Osteoblast (primary cell): Measurements from ENCODE around the gene DTX2. TPM values are rescaled to one million over a fixed set of nuclear protein-coding genes. Genes with fewer than 3 reads are reported as not detected.
"Not testable (repeated sequence)": the region's sequence is repeated elsewhere in the genome, so short reads cannot be mapped to it uniquely, and the experiment has no call there.

Experiments
- DNase-seq: peaks from one replicate; pipeline ENCODE4 v3.0.0; 2011; ENCODE audit warnings: low spot score, mixed read lengths; ENCODE audit not compliant: insufficient read length; ENCODE audit errors: missing footprints
- H2AFZ ChIP-seq: 2 replicates; pipeline ENCODE4 v1.6.0; 2011; ENCODE audit warnings: mild to moderate bottlenecking, low read length
- H3K27ac ChIP-seq: 2 replicates; pipeline ENCODE4 v1.5.1; 2011; ENCODE audit warnings: mild to moderate bottlenecking, low read depth, low read length, moderate library complexity
- H3K27me3 ChIP-seq: 2 replicates; pipeline ENCODE4 v1.6.0; 2012; ENCODE audit warnings: mild to moderate bottlenecking, control low read depth, inconsistent platforms, low read length, moderate library complexity; ENCODE audit not compliant: insufficient read depth
- H3K36me3 ChIP-seq: 2 replicates; pipeline ENCODE4 v1.5.1; 2011; ENCODE audit warnings: mild to moderate bottlenecking, low read length, control low read depth, moderate library complexity; ENCODE audit not compliant: insufficient read depth
- H3K4me1 ChIP-seq: 2 replicates; pipeline ENCODE4 v1.5.1; 2011; ENCODE audit warnings: mild to moderate bottlenecking, low read length, control low read depth, moderate library complexity; ENCODE audit not compliant: insufficient read depth
- H3K4me2 ChIP-seq: 2 replicates; pipeline ENCODE4 v1.6.0; 2011; ENCODE audit warnings: mild to moderate bottlenecking, low read length; ENCODE audit not compliant: insufficient read depth
- H3K4me3 ChIP-seq: fragments of 200-600 bp; sonication (generic); 3 replicates; pipeline ENCODE4 v1.5.1; 2012; ENCODE audit warnings: mild to moderate bottlenecking, low read length, inconsistent platforms; ENCODE audit not compliant: insufficient read depth
- H3K79me2 ChIP-seq: 2 replicates; pipeline ENCODE4 v1.6.0; 2012; ENCODE audit warnings: mild to moderate bottlenecking, low read length, control low read depth, inconsistent platforms; ENCODE audit not compliant: insufficient read depth
- H3K9me3 ChIP-seq: 2 replicates; pipeline ENCODE4 v1.5.1; 2011; ENCODE audit warnings: low read depth, low read length, control low read depth
- H4K20me1 ChIP-seq: 2 replicates; pipeline ENCODE4 v1.6.0; 2012; ENCODE audit warnings: mild to moderate bottlenecking, low read length, control low read depth; ENCODE audit not compliant: insufficient read depth
- CTCF ChIP-seq: IDR thresholded peaks from 2 replicates; pipeline ENCODE4 v1.5.1; 2011; ENCODE audit warnings: mild to moderate bottlenecking, low read depth, low read length, moderate library complexity; ENCODE audit errors: extremely low read depth
- total RNA-seq: library from RNA; depleted of rRNA; stranded (reverse); fragments of >200 nt; gene quantifications from 2 replicates; pipeline ENCODE4 v1.2.3, GENCODE V29; 2012

Gene DTX2
- total RNA-seq, 1 donor: 14.5 TPM

GRCh38 chr7:76511911-76512885 lies 50.7 kb downstream of the DTX2 start:
- H3K4me1 ChIP-seq, H2AFZ ChIP-seq, H3K79me2 ChIP-seq, H3K9me3 ChIP-seq, H3K27me3 ChIP-seq, H3K4me3 ChIP-seq, H3K27ac ChIP-seq, H4K20me1 ChIP-seq, H3K4me2 ChIP-seq, DNase-seq, H3K36me3 ChIP-seq: not testable (repeated sequence)

DNA sequence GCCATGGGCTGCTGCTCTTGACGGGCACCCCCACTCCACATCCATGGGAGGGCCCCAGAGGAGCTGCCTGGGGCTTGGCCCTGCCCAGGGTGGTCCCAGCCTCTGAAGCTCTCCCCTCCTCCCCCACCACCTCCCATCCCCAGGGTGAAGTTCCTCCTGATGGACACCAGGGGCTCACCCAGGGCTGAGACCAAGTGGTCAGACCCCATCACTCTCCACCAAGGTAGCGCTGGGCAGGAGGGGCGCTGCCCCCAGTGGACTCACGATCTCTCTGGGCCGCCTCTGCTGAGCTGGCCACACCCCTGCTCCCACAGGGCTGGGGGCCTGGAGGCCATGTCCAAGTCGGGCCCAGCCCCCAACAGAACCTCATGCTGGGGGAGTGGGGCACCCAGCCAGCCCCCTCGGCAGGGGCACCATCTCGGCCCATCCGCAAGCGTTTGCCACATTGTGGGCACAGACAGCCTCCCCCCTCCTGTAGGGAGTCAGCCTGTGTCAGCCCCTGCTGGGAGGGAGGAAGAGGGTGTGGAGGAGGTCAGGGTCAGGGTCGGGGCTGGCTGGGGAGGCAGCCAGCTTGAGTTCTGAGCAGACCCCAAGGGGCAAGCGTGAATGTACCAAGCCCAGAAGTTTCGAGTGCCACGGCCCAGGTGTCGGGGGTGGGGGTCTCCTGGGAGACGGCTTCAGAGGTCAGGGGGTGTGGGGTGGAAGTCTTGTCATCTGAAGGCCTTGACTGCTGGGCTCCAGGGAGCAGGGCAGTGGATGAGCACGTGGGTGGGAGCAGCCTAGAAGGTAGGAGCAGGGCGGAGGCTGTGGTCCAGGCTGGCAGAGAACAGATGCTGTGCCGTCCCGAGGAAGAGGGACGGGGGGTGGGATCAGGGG lies 51.7 kb downstream of the DTX2 start:
- TF ChIP-seq CTCF: peak; percentile 29
- no peaks in the 10 kb centered on the region for H3K27me3 ChIP-seq
- no peaks in the 10 kb centered on the region for H3K79me2 ChIP-seq
- H3K27ac ChIP-seq: no peak overlapping the region
- H3K4me1 ChIP-seq: no peaks in the 10 kb centered on the region
- no peak overlapping the region for H2AFZ ChIP-seq
- no peaks in the 10 kb centered on the region for H4K20me1 ChIP-seq
- no peaks in the 10 kb centered on the region for H3K36me3 ChIP-seq
- no peaks in the 10 kb centered on the region for H3K9me3 ChIP-seq
- peak; percentile 90 for DNase-seq
- no peak overlapping the region for H3K4me2 ChIP-seq
- H3K4me3 ChIP-seq: no peak overlapping the region

DNA sequence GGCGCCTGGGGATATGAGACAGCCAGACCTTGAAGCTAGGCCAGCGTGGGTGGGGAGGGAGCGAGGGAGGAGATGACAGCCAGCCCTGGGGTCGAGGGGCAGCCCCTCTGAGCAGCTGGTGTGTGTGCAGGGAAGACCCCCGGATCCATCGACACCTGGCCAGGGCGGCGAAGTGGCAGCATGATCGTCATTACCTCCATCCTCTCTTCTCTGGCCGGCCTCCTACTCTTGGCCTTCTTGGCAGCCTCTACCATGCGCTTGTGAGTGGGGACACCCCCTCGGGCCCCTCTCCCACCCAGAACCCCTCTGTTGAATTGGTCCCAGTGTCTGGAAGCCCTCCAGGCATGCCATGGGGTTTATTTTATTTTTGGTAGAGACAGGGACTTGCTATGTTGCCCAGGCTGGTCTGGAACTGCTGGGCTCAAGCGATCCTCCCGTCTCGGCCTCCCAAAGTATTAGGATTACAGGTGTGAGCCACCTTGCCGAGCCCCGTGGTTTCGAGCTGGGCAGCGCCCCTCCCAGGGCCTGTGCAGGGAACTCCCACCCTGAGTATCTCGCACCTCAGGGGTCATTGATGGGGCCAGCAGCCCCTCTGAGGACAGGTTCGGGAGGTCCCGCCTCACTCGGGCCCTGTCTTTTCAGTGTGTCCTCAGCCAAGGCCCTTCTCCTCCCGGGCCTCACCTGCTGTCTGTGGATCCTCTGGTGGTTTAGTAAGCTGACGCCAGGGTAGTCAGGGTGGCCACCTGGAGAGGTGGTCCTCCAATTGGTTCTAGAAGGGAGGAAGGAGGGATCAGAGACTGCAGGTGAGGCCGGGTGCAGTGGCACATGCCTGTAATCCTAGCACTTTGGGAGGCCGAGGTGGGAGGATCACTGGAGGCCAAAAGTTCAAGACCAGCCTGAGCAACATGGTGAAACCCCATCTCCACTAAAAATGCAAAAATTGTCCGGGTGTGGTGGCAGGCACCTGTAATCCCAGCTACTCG lies 52.6 kb downstream of the DTX2 start:
- H2AFZ ChIP-seq: no peak overlapping the region
- no peaks in the 10 kb centered on the region for H3K36me3 ChIP-seq
- DNase-seq: peak; percentile 41
- H3K4me2 ChIP-seq: no peak overlapping the region
- no peaks in the 10 kb centered on the region for H3K79me2 ChIP-seq
- H3K4me3 ChIP-seq: no peak overlapping the region
- H3K4me1 ChIP-seq: no peaks in the 10 kb centered on the region
- no peaks in the 10 kb centered on the region for H3K9me3 ChIP-seq
- no peak overlapping the region for H3K27ac ChIP-seq
- no peak for TF ChIP-seq CTCF
- H4K20me1 ChIP-seq: no peaks in the 10 kb centered on the region
- H3K27me3 ChIP-seq: no peaks in the 10 kb centered on the region
